ENCODE measurements around the gene SV2B.

Gene SV2B

DNA sequence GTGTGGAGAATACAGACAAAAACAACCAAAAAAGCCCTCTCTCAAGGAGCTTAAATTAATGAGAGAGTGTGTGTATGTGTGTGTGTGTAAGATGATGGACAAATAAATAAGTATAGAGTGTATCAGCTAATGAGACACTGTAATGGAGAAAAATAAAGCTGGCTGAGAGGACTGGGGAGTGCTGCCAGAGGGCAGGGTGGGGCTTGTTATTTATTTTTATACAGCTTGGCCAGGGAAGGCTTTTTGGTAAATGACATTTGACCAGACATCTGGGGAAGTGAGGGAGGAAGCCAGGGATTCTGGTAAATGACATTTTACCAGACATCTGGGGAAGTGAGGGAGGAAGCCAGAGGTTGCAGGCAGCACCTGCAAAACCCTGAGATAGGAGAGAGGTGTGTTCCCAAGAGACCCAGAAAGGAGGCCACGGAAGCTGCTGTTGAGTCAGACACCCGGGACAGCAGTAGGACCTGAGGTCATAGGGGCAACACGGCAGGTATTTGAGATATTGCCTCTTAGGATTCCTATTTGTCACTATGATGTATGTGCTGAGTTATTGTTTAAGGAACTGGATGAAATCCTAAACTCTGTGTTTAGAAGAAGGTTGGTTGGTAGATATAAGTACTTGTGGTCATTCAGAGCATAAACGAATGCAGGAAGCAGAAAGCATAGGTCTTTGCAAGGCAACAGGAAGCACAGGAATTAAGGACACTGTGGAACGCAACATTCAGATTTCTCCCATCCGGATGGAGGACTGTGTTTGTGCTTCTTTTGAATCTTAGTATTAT lies 2.7 kb downstream of the SV2B start:
- DNase-seq (ENCODE audit: low read depth in 4 of 4, low spot score in 1 of 4), result no peak

DNA sequence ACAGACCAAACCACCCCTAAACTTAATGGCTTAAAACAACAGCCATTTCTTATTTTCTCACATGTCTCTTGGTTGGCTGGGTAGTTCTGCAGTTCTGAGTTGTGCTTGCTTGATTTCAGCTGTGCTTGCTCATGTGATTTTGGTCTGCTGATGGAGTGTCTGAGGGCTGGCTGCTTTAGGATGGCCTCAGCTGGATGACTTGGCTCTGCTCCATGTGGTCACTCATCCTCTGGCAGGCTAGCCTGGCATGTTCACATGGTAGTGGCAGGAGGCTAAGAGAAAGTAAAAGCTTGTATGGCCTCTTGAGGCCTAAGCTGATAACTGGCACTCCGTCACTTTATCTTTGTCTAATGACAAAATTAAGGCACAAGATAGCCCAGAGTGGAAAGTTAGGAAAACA lies 4.1 kb downstream of the SV2B start:
- no peak for DNase-seq (ENCODE audit: low read depth in 4 of 4, low spot score in 1 of 4)

DNA sequence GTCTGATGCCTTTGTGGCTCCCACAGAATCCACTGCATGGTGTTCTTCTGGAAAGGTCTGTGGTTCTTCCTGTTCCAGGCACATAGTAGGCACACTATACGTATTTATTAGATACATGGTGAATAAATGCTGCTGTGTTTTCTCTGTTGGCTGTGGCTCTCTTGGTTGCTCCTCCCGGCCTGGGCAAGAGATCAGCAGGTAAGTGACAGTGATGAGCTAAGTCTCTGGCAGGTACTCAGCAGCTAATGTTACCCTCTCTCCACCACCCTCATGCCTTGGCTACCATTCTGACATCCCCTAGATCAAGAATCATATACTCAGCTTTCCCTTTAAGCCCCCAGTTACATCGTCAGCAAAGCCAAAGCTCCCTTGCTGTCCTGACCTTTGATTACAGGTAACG lies 8.4 kb downstream of the SV2B start:
- DNase-seq (ENCODE audit: low read depth in 4 of 4, low spot score in 1 of 4), result no peak

DNA sequence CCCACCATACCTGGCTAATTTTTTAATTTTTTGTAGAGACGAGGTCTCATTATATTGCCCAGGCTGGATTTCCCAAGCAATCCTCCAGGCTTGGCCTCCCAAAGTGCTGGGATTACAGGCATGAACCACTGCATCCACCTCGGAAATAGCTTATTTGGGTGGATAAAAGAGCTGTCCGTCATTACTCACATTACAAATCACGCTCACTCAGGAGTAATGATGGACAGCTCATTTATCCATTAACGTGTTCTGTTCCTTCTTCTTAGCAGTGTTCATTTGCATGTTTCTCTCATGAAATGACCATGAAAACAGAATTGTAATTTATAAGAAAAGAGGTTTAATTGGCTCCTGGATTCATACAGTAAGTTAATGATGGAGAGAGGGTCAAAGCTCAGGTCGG lies 9.8 kb downstream of the SV2B start:
- no peak for DNase-seq (ENCODE audit: low read depth in 4 of 4, low spot score in 1 of 4)

DNA sequence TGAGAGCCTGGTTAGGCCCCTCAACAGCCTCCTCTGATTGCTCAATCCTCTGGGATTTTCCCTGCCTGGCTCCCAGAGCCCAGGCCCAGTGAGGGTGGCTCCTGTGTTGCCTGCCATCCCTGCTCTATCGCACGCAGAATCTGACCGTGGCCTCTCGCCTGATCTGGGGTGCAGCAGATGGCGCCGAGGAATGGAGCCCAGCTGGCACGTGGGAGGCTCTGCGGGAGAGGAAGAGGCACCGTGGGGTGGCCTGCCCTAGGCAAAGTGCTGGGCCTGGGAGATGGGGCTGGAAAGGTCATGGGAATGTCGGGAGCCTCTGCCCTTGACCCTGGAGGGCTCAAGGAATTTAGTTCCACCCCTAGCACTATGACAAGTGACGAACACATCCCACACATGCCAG lies 10.3 kb downstream of the SV2B start:
- no peak for DNase-seq (ENCODE audit: low read depth in 4 of 4, low spot score in 1 of 4)

DNA sequence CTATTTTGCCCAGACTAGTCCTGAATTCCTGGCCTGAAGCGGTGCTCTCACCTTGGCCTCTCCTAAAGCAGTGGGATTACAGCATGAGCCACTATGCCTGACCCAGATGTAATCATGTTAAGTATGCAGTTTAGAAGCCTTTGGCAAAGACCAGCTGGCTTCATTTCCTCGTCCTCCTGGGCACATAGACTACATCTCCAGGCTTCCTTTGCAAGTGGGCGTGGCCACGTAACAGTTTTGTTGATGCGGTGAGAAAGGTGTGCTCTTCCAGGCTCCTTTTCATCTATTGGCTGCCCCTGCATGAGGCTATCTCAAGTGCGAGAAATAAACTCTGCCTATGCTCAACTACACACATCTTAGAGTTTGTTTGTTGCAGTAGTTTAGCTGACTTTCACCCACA lies 13.0 kb downstream of the SV2B start:
- no peak for DNase-seq (ENCODE audit: low read depth in 4 of 4, low spot score in 1 of 4)

DNA sequence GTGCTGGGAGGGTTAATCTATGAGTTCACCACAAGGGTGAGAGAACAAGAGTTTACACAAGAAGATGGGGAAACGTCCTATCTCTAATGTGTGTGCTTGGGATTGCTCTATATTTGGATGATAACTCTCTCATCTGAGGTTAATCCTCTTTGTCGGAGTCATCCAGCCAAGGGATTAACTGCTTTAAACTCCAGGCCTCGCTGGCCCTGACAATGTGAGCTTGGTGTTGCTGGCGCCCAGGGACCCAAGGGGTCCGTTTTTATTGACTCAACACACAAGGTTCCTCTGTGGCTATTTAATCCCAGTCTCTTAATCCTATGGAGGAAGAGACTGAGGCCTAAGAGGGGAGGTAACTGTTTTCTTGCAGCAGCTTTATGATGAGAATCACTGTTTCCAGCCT lies 14.2 kb downstream of the SV2B start:
- no peak for DNase-seq (ENCODE audit: low read depth in 4 of 4, low spot score in 1 of 4)

DNA sequence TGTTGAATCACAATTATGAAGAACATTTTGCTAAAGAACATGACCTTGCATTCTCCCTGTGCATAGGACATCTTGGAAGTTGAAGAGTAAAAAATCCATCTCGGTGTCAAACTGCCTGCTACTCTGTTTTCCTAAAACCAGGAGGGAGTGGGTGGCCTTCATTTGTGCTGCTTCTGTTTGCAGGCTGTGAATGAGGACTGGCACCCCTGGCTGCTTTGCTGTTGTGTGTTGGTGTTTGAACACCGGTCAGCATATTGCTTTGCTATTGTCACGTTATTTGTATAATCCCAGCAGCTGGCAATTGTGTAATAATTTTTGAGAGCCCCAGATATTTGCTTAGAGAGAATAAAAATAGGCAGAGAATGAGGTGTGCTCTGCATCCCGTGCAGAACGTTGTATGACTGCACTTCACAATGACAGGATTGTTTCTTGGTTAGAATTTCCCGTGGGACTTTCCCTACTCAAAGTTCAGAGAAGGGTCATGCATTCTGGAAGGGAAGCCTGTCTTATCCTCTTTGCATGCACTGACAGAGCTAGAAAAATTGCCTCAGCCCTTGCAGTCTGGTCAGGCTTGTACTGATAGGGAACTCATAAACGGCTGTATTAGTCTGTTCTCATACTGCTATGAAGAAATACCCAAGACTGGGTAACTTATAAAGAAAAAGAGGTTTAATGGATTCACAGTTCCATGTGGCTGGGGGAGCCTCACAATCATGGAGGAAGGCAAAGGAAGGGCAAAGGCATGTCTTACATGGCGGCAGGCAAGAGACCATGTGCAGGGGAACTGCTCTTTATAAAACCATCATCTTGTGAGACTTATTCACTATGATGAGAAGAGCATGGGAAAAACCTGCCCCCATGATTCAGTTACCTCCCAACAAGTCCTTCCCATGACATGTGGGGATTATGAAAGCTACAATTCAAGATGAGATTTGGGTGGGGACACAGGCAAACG lies 16.3 kb downstream of the SV2B start:
- no peak for DNase-seq (ENCODE audit: low read depth in 4 of 4, low spot score in 1 of 4)

DNA sequence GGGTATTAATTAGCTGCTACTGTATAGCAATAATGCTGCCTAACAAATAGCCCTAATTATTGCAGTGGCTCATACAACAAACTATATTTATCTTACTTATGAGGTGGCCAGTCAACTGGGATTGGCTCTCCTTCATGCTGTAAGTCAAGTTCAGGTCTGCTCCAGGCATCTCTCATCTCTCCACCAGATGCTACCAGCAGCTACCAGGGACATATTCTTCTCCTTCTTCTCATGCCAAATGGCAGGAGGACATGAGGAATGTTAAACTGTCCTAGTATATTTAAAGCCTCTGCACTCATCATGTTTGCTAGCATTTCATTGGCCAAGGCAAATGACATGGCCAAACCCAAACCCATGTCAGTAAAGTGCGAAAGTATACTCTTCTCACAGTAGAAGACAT lies 17.3 kb downstream of the SV2B start:
- DNase-seq (ENCODE audit: low read depth in 4 of 4, low spot score in 1 of 4), result no peak

DNA sequence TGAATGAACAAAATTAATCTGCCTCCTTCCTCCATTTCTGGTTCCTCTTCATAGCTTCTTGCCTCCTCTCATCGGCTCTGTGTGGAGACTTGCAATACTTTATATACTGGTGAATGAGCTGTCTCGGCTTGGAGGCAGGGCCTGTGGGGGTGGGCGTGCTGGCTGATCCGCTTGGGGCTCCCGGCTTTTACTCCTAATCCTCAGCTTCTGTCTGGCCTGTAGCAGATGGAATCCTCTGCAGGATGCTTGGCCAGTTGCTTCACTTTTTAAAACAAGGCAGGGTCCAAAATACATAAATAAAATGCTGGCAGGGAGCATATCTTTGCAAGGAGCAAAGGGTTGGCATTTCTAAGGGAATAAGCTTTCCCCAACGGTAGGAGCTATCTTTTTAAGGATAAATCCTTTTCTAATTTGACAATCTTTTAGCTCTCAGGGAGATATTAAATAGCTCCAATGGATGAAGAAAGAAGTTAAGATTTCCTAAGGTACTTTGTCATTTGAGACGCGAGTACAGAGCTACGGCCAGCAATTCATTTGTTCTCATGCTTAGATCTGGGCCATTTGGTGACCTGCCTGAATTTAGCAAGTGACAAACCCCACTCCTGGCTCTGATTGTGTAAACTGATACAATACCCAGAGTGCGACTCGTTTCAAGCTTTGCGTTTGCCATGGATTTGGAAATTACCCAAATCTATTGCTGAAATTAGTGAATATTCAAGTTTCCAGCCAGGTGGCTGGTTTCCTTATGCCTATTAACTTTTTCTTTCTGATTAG lies 18.9 kb downstream of the SV2B start:
- no peak for DNase-seq (ENCODE audit: low read depth in 4 of 4, low spot score in 1 of 4)

DNA sequence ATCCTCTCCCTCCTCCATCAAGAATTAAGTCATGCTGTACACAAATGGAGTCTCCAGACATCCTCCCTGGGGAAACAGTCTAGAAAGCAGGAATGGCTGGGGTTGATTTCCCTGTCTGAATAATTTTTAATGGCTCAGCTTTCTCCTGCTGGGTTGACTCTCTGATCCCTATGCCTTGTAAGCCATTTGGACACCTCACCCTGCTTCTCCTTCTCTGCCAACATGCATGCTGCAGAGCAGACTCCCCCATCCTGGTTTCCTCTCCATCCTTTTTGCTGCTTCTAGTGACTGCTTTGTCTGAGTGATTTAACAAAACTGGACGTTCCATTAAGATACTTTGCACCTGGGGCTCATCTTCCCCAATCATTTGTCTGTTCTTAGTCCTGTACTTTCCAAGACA lies 22.2 kb downstream of the SV2B start:
- no peak for DNase-seq (ENCODE audit: low read depth in 4 of 4, low spot score in 1 of 4)

DNA sequence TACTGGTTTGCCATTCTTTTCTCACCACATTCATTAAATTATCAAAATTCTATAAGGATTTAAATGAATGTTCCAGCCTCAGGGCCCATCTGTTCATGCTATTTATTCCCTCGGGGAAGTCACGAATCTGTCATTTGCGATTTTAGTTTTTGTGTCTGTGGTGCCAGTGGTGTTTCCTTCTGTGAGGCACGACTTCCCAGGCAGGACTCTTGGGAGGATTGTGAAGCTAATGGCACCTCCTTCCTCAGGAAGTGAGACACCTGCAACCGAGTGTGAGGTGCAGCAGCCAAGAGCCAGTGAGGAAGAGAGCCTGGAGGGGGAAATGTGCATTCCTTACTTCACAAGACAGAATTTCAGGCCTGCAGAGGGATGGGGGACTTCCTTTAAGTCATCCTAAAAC lies 24.1 kb downstream of the SV2B start:
- no peak for DNase-seq (ENCODE audit: low read depth in 4 of 4, low spot score in 1 of 4)

DNA sequence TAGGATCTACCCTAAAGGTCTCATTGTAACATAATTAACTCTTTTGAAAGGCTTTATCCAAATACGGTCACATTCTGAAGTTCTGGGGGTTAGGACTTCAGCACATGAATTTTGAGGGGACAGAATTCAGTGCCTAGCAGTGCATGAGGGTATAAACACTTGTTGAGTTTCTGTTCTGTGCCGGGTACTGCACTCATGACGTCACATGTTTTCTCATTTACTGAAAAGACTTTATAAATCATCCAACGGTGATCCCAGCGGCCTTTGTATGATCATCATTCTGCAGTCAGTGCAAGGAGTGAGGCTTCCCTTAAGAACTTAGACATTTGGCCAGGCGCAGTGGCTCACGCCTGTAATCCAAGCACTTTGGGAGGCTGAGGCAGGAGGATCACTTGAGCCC lies 25.1 kb downstream of the SV2B start:
- no peak for DNase-seq (ENCODE audit: low read depth in 4 of 4, low spot score in 1 of 4)

DNA sequence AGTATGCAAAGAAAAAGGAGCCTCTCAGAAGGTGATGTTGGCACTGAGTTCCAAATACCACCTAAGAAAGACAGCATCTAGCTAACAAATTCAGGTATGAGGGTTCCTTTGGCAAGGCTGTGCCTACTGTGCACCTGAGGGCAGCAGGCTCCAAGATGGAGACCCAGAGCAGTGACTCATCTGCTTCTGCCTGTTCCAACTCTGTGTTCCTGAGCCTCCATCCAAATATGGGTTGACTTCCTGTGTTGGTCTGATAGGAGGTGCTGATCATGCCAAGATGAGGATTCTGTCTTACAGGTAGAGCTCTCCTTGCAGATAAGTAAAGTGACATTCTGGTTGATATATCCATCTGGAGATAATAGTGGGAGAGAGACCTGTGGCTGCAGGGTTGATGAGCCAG lies 26.0 kb downstream of the SV2B start:
- no peak for DNase-seq (ENCODE audit: low read depth in 4 of 4, low spot score in 1 of 4)

DNA sequence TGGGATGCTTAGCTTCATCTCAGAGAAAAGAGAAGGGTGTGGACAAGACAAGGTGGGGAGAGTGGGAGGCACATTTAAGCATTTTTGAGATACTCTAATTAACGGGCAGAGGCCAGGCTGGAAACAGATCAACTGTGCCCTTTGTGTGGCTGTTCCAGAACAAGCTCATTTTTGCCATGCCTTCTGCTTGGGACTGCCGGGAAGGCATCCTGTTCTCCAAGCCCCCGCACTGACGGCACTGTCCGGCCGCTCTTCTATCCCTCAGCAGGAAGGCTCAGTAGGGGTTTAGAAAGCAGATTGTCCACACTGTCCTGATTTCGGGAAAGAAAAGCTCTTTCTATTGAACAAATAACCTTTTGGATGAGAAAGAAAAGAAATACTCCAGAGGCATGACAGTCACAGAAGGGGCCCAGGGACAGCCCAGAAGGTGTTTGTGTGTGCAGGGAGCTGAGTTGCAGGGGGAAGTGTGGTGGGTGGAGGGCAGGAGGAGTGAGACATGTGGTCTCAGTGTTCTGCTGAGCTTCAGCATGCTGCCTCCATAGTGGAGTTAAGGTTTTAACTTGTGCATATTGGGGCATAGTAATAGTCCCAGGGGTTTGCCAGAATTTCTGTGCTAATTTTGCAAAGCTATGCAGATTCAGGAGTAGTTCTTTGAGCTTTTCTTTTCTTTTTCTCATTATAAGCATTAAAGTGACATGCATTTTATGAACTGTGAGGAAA lies 27.3 kb downstream of the SV2B start:
- no peak for DNase-seq (ENCODE audit: low read depth in 4 of 4, low spot score in 1 of 4)

DNA sequence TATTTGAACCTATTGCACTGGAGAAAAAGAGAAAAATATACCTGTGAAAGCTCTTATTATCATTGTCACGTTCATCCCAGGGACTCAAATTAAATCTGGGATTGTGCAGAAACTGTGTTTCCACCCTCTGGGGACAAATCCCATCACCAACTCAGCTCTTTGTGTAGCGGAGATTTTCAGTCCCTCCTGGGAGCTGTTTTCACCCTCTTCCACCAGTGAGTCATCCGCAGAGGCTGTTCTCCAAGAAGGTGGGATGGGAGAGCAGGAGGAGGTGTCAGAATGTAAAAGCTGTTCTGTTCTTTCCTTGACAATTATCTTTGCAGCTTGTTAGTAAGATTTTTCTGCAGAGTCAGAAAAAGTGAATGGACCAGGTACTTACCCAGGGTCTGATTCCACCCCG lies 28.0 kb downstream of the SV2B start:
- DNase-seq (ENCODE audit: low read depth in 4 of 4, low spot score in 1 of 4), result no peak

DNA sequence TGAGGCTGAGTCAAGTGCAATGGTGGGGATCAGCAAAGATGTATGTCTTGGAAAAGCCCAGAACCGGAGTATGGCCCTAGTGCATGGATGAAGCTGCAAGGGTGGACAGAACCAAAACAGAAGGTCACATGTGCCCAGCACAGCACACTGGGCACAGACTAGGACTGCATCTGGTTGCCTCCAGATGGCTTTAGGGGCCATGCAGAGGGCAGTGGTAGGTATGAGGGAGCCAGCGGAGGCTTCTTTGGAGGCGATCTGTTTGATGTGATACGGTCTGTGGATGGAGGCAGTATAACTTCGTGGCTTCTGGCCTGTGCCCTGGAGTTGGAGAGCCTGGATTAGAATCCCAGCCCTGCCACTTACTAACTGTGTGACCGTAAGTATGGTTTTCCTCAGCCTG lies 29.4 kb downstream of the SV2B start:
- no peak for DNase-seq (ENCODE audit: low read depth in 4 of 4, low spot score in 1 of 4)

DNA sequence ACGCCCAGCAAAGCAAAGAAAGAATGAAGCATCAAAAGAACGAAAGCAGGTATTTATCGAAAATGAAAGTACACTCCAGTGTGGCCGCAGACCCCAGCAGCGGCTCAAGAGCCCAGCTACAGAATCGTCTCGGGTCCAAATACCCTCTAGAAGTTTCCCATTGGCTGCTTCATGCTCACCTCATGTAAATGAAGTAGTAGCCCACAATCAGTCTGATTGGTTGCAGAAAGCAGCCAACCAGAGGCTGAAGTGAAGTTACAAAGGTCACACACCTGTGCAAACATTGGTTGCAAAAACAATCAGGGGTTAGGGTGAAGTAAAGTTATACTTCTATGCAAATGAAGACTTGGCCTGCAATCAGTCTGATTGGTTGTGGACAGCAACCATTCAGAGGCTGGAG lies 32.0 kb downstream of the SV2B start:
- no peak for DNase-seq (ENCODE audit: low read depth in 4 of 4, low spot score in 1 of 4)

DNA sequence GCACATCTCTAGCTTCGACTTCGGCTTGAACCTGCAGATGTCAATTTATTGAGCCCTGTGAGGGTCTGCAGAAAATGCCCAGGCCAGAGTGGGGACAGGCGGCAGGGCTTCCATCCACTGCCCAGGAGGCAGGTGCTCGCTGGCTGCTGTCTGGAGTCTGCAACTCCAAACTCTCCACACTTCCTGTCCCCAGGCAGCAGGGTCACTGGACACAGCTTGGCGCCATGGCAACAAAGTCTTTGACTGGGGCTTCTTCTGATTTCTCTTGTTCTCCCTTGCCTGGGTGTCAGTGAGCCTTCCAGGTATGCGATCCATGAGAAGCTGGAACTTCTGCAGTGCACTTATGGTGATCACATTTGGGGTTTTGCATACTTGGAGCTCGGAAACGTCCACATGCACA lies 33.5 kb downstream of the SV2B start:
- no peak for DNase-seq (ENCODE audit: low read depth in 4 of 4, low spot score in 1 of 4)

DNA sequence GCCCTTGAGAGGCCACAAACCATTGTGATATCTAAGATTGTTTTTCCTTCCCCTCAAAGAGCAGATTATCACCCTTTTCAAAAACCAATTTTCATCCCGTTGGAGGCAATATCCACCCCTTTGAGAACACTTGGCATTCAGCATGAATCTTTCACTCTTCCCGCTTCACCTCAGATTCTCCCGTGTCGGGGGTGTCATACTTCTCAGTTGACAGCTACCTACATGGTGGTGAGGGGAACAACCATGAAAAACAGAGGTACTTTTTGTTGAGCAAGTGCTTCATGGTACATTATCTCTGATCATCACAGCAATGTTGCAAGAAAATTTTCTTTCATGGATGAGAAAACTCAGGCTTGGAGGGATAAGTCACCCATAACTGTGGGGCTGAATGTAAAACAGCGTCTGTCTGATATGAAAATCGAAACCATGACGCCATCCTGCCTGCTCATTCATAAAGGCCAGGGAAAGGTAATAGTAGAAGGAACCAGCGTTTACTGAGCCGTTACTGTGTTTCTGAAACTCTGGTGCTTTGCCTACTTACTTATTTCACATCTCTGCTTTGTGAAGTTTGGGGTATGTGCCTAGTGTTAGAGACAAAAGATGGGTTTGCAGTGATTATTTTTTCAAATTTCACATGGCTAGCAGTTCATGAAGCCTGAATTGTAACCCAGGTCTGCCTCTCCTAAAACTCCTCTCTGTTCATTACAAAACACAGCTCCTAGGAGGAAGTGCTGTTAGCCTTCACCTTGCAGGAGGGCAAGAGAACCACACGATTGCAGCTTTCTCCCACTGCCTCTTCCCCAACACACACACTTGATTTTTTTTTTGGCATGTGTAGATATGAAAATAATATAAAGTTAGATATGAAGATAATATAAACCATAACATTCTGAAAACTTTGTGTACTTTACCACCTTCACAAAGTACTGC lies 35.4 kb downstream of the SV2B start:
- DNase-seq (ENCODE audit: low read depth in 4 of 4, low spot score in 1 of 4), result no peak
